K562 (cell line): ENCODE results near the gene LRRC51. TPM values are rescaled to one million over a fixed set of nuclear protein-coding genes. Genes with fewer than 3 reads are reported as not detected.
A peak's percentile ranks its signal among the peaks of the same experiment; 100 is the strongest.

Experiments used
- DEAF1 ChIP-seq: fragments of 450-650 bp; formaldehyde crosslinking; IDR thresholded peaks from 2 replicates; pipeline ENCODE4 v1.4.0; 2020; ENCODE audit warnings: mild to moderate bottlenecking, moderate library complexity
- HDAC3 ChIP-seq: fragments of 450-650 bp; IDR thresholded peaks from 2 replicates; pipeline ENCODE4 v1.6.1; 2018; ENCODE audit warnings: borderline replicate concordance, mild to moderate bottlenecking, moderate library complexity; ENCODE audit not compliant: partially characterized antibody
- HIVEP1 ChIP-seq: fragments of 250-450 bp; sonication (Bioruptor Pico); IDR thresholded peaks from 2 replicates; pipeline ENCODE4 v1.4.0; 2020; ENCODE audit warnings: mild to moderate bottlenecking
- HMG20B ChIP-seq: fragments of 250-450 bp; sonication (Bioruptor Pico); IDR thresholded peaks from 2 replicates; pipeline ENCODE4 v1.5.0; 2021; ENCODE audit warnings: mild to moderate bottlenecking
- HNRNPH1 ChIP-seq: fragments of 200-400 bp; formaldehyde crosslinking; optimal IDR thresholded peaks from 2 replicates; pipeline ENCODE3; 2017; ENCODE audit warnings: low read depth, mild to moderate bottlenecking, low read length, moderate library complexity
- PCBP2 ChIP-seq: fragments of 200-400 bp; formaldehyde crosslinking; IDR thresholded peaks from 2 replicates; pipeline ENCODE4 v1.6.1; 2018; ENCODE audit warnings: low read length, low read depth, mild to moderate bottlenecking, moderate library complexity; ENCODE audit not compliant: poor library complexity, severe bottlenecking
- POU5F1 ChIP-seq: fragments of 150-350 bp; IDR thresholded peaks from 2 replicates; pipeline ENCODE4 v1.6.1; 2014; ENCODE audit warnings: borderline replicate concordance, low read length, low read depth, mild to moderate bottlenecking; ENCODE audit not compliant: partially characterized antibody
- RBM39 ChIP-seq: fragments of 200-400 bp; formaldehyde crosslinking; optimal IDR thresholded peaks from 2 replicates; pipeline ENCODE3; 2018; ENCODE audit warnings: low read depth, low read length
- SRF ChIP-seq, 2 experiments: fragments of 250-450, 450-650 bp in 1 of 2; sonication (Bioruptor Pico) in 1 of 2; sonication (generic) in 1 of 2; formaldehyde crosslinking; IDR thresholded peaks; 2 replicates each; pipeline versions ENCODE4 v1.5.0 to v1.5.1; 2020 to 2022; ENCODE audit warnings: mild to moderate bottlenecking in 1 of 2, missing genetic modification reagents in 1 of 2
- STAT5B ChIP-seq: fragments of 250-450 bp; sonication (Bioruptor Pico); IDR thresholded peaks from 2 replicates; pipeline ENCODE4 v1.8.0; 2021; ENCODE audit warnings: mild to moderate bottlenecking, inconsistent platforms
- ZBTB11 ChIP-seq, 3 experiments: fragments of 200-800 bp in 1 of 3; fragments of 250-450 bp in 1 of 3; fragments of 450-650 bp in 1 of 3; sonication (Bioruptor Pico) in 1 of 3; sonication (Bioruptor generic) in 1 of 3; formaldehyde crosslinking in 1 of 3; IDR thresholded peaks; 2 replicates each; pipeline versions ENCODE4 v1.6.1 to v1.8.0; 2016 to 2022; ENCODE audit warnings: mild to moderate bottlenecking in 2 of 3, missing genetic modification characterization in 2 of 3, missing compliant biosample characterization in 1 of 3, moderate library complexity in 1 of 3
- ZBTB9 ChIP-seq: fragments of 450-650 bp; formaldehyde crosslinking; IDR thresholded peaks from 2 replicates; pipeline ENCODE4 v1.4.0; 2020; ENCODE audit warnings: mild to moderate bottlenecking, moderate library complexity
- ZFP30 ChIP-seq: fragments of 250-450 bp; sonication (Bioruptor Pico); IDR thresholded peaks from 2 replicates; pipeline ENCODE4 v1.8.0; 2022; ENCODE audit warnings: moderate library complexity, mild to moderate bottlenecking, inconsistent platforms, borderline replicate concordance
- ZKSCAN8 ChIP-seq: fragments of 200-800 bp; sonication (Bioruptor generic); IDR thresholded peaks from 2 replicates; pipeline ENCODE4 v1.6.1; 2016; ENCODE audit warnings: missing genetic modification characterization, missing compliant biosample characterization
- ZNF324 ChIP-seq: fragments of 250-450 bp; sonication (Bioruptor Pico); IDR thresholded peaks from 2 replicates; pipeline ENCODE4 v1.4.0; 2020; ENCODE audit warnings: mild to moderate bottlenecking
- ZNF740 ChIP-seq, 3 experiments: fragments of 200-800 bp in 1 of 3; sonication (Bioruptor generic) in 1 of 3; sonication (generic) in 1 of 3; formaldehyde crosslinking in 1 of 3; IDR thresholded peaks; 2 replicates each; pipeline versions ENCODE4 v1.6.1 to v1.8.0; 2016 to 2022; ENCODE audit warnings: mild to moderate bottlenecking in 2 of 3, missing compliant biosample characterization in 2 of 3, missing genetic modification characterization in 2 of 3, missing genetic modification reagents in 1 of 3
- ZNF764 ChIP-seq: fragments of 250-450 bp; sonication (Bioruptor Pico); IDR thresholded peaks from 2 replicates; pipeline ENCODE4 v1.4.0; 2020; ENCODE audit warnings: low read depth, mild to moderate bottlenecking, moderate library complexity
- ZNF766 ChIP-seq: fragments of 200-800 bp; sonication (Bioruptor generic); conservative IDR thresholded peaks from 2 replicates; pipeline ENCODE4 v1.6.1; 2016; ENCODE audit warnings: missing genetic modification characterization, missing compliant biosample characterization
- polyA plus RNA-seq, 8 experiments: library from polyadenylated mRNA; depleted of rRNA in 4 of 8; stranded (reverse) in 5 of 8; unstranded in 3 of 8; fragments of >200 nt; fragmentation: Nextera tagmentation in 2 of 8; fragmentation: Illumina TruSeq in 1 of 8; extraction: Ambion mirVana in 2 of 8; extraction: Trizol in 1 of 8; gene quantifications; 2 replicates each; pipeline versions ENCODE4 v1.2.1 to v1.2.3, GENCODE V29; 2011 to 2014; ENCODE audit warnings: inconsistent platforms in 1 of 8, missing spikeins in 1 of 8
- total RNA-seq, 7 experiments: library from RNA; depleted of rRNA in 6 of 7; stranded (reverse); fragments of >200 nt in 6 of 7; fragmentation: Illumina TruSeq in 2 of 7; extraction: Trizol in 2 of 7; gene quantifications; 2 replicates each; pipeline versions ENCODE4 v1.2.1 to v1.2.3, GENCODE V29; 2011 to 2021; ENCODE audit warnings: low replicate concordance in 1 of 7

LRRC51 gene
- total and polyA plus RNA-seq, 9 of the 15 experiments (the other 6 are each of a cell fraction or from before 2014, with no cell fraction given): 4.7 to 10.6 (median 5.6) TPM

- peak in 1 of 3 experiments; percentile 95; a peak in 2 of 6 replicates for TF ChIP-seq ZBTB11 (CRISPR knock-in tag; IDR thresholded peaks at IDR 0.05)
- no peak for TF ChIP-seq HDAC3
- TF ChIP-seq RBM39: no peak
- no peak for TF ChIP-seq HNRNPH1
- TF ChIP-seq STAT5B (CRISPR knock-in tag): no peak
- TF ChIP-seq ZBTB9 (CRISPR knock-in tag): peak; percentile 77; the same call in 1 of the 2 replicates
- TF ChIP-seq HMG20B (CRISPR knock-in tag): no peak
- TF ChIP-seq ZNF324 (CRISPR knock-in tag): no peak
- no peak for TF ChIP-seq PCBP2
- no peak for TF ChIP-seq ZFP30 (CRISPR knock-in tag)
- TF ChIP-seq POU5F1: no peak
- TF ChIP-seq ZNF740 (CRISPR knock-in tag; IDR thresholded peaks at IDR 0.05): no peak
- TF ChIP-seq ZNF740 (tag; IDR thresholded peaks at IDR 0.05): no peak
- TF ChIP-seq ZKSCAN8: no peak
- TF ChIP-seq ZNF764 (CRISPR knock-in tag): no peak
- no peak for TF ChIP-seq DEAF1 (CRISPR knock-in tag)
- no peak for TF ChIP-seq HIVEP1 (CRISPR knock-in tag)
- TF ChIP-seq SRF (CRISPR knock-in tag; IDR thresholded peaks at IDR 0.05): peak; percentile 73 to 98; a peak in 3 of 4 replicates
- peak; percentile 65 for TF ChIP-seq ZNF766 (CRISPR knock-in tag)
Observed at GRCh38 chr11:72112143-72112977, 31.7 kb downstream of the LRRC51 start, which contains the start of gene ANAPC15 (continued).
